ENCODE data around the gene STAG1. TPM values are rescaled to one million over a fixed set of nuclear protein-coding genes. Genes with fewer than 3 reads are reported as not detected.

STAG1 gene
- total and polyA plus RNA-seq, 9 of the 15 experiments (the other 6 are each of a cell fraction or from before 2014, with no cell fraction given): 2.7 to 17.7 (median 8.8) TPM

DNA sequence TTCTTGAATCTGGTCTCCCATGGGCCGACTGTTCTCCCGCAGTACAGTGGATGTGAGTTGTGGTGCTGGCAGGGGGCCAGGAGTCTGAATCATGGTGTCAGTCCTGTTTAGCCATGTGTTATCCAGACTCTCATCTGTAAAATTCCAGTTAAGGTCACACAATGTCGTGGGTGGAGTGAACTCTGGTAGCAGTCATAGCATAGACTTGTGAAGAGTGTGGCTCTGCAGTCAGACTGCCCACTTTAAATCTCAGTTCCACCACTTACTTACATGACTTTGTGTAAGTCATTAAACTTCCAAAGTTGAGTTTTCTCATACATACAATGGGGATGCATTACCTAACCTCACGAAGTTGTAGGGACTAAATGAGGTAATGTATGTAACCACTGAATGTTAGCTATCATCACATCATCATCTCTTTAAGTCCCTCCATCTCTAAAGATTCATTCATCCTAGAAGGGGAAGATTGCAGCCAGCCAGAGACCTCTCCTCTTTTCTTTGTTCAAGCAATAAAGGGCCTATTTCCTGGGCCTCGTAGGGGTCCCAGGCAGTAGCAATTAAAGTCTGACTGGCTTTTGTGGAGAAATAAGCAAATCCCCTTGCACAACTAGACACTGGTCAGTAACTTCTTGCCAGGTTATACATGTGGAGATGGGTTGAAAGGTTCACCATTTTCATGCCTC, 408.2 kb downstream of the STAG1 start (continued):
- no peak for TF ChIP-seq LEF1 (IDR thresholded peaks at IDR 0.05)
- no peak for TF ChIP-seq POLR2B (IDR thresholded peaks at IDR 0.05; ENCODE audit: low read depth, partially characterized antibody)
- no peak for TF ChIP-seq GTF2E2 (tag; IDR thresholded peaks at IDR 0.05)
- TF ChIP-seq COPS2 (conservative IDR thresholded peaks at IDR 0.05): no peak
- TF ChIP-seq EGR1 (conservative IDR thresholded peaks at IDR 0.05): peak; percentile 92
- TF ChIP-seq CTBP1 (IDR thresholded peaks at IDR 0.05; ENCODE audit: borderline replicate concordance): peak; percentile 42; the same call in 1 of the 2 replicates
- TF ChIP-seq, protein P1, sequence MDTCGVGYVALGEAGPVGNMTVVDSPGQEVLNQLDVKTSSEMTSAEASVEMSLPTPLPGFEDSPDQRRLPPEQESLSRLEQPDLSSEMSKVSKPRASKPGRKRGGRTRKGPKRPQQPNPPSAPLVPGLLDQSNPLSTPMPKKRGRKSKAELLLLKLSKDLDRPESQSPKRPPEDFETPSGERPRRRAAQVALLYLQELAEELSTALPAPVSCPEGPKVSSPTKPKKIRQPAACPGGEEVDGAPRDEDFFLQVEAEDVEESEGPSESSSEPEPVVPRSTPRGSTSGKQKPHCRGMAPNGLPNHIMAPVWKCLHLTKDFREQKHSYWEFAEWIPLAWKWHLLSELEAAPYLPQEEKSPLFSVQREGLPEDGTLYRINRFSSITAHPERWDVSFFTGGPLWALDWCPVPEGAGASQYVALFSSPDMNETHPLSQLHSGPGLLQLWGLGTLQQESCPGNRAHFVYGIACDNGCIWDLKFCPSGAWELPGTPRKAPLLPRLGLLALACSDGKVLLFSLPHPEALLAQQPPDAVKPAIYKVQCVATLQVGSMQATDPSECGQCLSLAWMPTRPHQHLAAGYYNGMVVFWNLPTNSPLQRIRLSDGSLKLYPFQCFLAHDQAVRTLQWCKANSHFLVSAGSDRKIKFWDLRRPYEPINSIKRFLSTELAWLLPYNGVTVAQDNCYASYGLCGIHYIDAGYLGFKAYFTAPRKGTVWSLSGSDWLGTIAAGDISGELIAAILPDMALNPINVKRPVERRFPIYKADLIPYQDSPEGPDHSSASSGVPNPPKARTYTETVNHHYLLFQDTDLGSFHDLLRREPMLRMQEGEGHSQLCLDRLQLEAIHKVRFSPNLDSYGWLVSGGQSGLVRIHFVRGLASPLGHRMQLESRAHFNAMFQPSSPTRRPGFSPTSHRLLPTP (IDR thresholded peaks at IDR 0.05; ENCODE audit: borderline replicate concordance, extremely low read depth, insufficient read length): no peak
- 0 out of 2 replicates have a peak, but pooled peaks have one; percentile 13 for TF ChIP-seq PYGO2 (tag; IDR thresholded peaks at IDR 0.05)
- no peak for TF ChIP-seq HNRNPK (IDR thresholded peaks at IDR 0.05; ENCODE audit: low read depth, low read length, poor library complexity, severe bottlenecking)
- no peak for TF ChIP-seq MTA3 (IDR thresholded peaks at IDR 0.05; ENCODE audit: borderline replicate concordance)
- TF ChIP-seq ZNF263 (CRISPR knock-in tag; IDR thresholded peaks at IDR 0.05; ENCODE audit: borderline replicate concordance): no peak
- TF ChIP-seq NFATC3 (IDR thresholded peaks at IDR 0.05): no peak
- no peak for TF ChIP-seq SRSF3 (IDR thresholded peaks at IDR 0.05; ENCODE audit: insufficient read depth, low read length)
- TF ChIP-seq, protein P2, sequence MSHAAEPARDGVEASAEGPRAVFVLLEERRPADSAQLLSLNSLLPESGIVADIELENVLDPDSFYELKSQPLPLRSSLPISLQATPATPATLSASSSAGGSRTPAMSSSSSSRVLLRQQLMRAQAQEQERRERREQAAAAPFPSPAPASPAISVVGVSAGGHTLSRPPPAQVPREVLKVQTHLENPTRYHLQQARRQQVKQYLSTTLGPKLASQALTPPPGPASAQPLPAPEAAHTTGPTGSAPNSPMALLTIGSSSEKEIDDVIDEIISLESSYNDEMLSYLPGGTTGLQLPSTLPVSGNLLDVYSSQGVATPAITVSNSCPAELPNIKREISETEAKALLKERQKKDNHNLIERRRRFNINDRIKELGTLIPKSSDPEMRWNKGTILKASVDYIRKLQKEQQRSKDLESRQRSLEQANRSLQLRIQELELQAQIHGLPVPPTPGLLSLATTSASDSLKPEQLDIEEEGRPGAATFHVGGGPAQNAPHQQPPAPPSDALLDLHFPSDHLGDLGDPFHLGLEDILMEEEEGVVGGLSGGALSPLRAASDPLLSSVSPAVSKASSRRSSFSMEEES (CRISPR knock-in tag; IDR thresholded peaks at IDR 0.05): no peak
- TF ChIP-seq, protein P3, sequence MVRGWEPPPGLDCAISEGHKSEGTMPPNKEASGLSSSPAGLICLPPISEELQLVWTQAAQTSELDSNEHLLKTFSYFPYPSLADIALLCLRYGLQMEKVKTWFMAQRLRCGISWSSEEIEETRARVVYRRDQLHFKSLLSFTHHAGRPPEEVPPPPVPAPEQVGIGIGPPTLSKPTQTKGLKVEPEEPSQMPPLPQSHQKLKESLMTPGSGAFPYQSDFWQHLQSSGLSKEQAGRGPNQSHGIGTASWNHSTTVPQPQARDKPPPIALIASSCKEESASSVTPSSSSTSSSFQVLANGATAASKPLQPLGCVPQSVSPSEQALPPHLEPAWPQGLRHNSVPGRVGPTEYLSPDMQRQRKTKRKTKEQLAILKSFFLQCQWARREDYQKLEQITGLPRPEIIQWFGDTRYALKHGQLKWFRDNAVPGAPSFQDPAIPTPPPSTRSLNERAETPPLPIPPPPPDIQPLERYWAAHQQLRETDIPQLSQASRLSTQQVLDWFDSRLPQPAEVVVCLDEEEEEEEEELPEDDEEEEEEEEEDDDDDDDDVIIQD (CRISPR knock-in tag; IDR thresholded peaks at IDR 0.05): no peak
- TF ChIP-seq ARID2 (IDR thresholded peaks at IDR 0.05): no peak
- TF ChIP-seq KAT8 (IDR thresholded peaks at IDR 0.05; ENCODE audit: low read depth): no peak

All from K562 (cell line).